ENCODE measurements around the gene DNAH10. TPM values are rescaled to one million over a fixed set of nuclear protein-coding genes. Genes with fewer than 3 reads are reported as not detected.

DNAH10 gene
- total and polyA plus RNA-seq, 2 experiments from 2014 or later: 0.22 to 0.60 TPM

- no peaks in the 10 kb centered on the region for H3K4me1 ChIP-seq (ENCODE audit: insufficient read depth)
- no peak for TF ChIP-seq CTCF (IDR thresholded peaks at IDR 0.05; ENCODE audit: poor library complexity)
- TF ChIP-seq EZH2phosphoT487 (IDR thresholded peaks at IDR 0.05; ENCODE audit: low read depth, severe bottlenecking, unreplicated experiment): no peak
- no peak for TF ChIP-seq EZH2 (IDR thresholded peaks at IDR 0.05; ENCODE audit: borderline replicate concordance)
- no peak overlapping the region for H3K4me3 ChIP-seq
- no peaks in the 10 kb centered on the region for H3K27me3 ChIP-seq
- no peaks in the 10 kb centered on the region for H3K9me2 ChIP-seq (replicated peaks; ENCODE audit: insufficient read depth)
- no peaks in the 10 kb centered on the region for H3K36me3 ChIP-seq (replicated peaks; ENCODE audit: insufficient read depth, low read depth)
- WGBS (ENCODE audit: low lambda C conversion rate, missing lambda C conversion rate): 97% methylated on average over 14 of the region's 14 CpGs
- H4K20me1 ChIP-seq (ENCODE audit: insufficient read depth, poor library complexity, severe bottlenecking): no peaks in the 10 kb centered on the region
- H3K9me3 ChIP-seq (ENCODE audit: low read depth): no peaks in the 10 kb centered on the region
- no peak overlapping the region for H3K4me2 ChIP-seq
- no peak overlapping the region for H3K27ac ChIP-seq
- H3K79me2 ChIP-seq: no peaks in the 10 kb centered on the region
- H2AFZ ChIP-seq: no peak overlapping the region
- no peak for DNase-seq (ENCODE audit: low spot score)
Observed at GRCh38 chr12:123741937-123742572, 20.0 kb upstream of the DNAH10 start.

GRCh38 chr12:123743002-123743401, 19.1 kb upstream of the DNAH10 start:
- Histone ChIP-seq H3K4me2 (no peak overlapping the region), H2AFZ (no peak overlapping the region), H3K9me3 (ENCODE audit: low read depth) (no peaks in the 10 kb centered on the region), H3K9me2 (replicated peaks; ENCODE audit: insufficient read depth) (no peaks in the 10 kb centered on the region), H4K20me1 (ENCODE audit: insufficient read depth, poor library complexity, severe bottlenecking) (no peaks in the 10 kb centered on the region), H3K27me3 (no peaks in the 10 kb centered on the region), H3K4me3 (no peak overlapping the region), H3K36me3 (replicated peaks; ENCODE audit: insufficient read depth, low read depth) (no peaks in the 10 kb centered on the region), H3K27ac (no peak overlapping the region), H3K79me2 (no peaks in the 10 kb centered on the region), H3K4me1 (ENCODE audit: insufficient read depth) (no peaks in the 10 kb centered on the region)
- DNase-seq (ENCODE audit: low spot score): no peak
- no peak for TF ChIP-seq CTCF (IDR thresholded peaks at IDR 0.05; ENCODE audit: poor library complexity)
- no peak for TF ChIP-seq EZH2phosphoT487 (IDR thresholded peaks at IDR 0.05; ENCODE audit: low read depth, severe bottlenecking, unreplicated experiment)
- no peak for TF ChIP-seq EZH2 (IDR thresholded peaks at IDR 0.05; ENCODE audit: borderline replicate concordance)
- 90% methylated on average over 10 of the region's 10 CpGs for WGBS (ENCODE audit: low lambda C conversion rate, missing lambda C conversion rate)

- Histone ChIP-seq H3K27ac (no peak overlapping the region), H3K4me1 (ENCODE audit: insufficient read depth) (no peaks in the 10 kb centered on the region), H3K36me3 (replicated peaks; ENCODE audit: insufficient read depth, low read depth) (no peaks in the 10 kb centered on the region), H3K9me3 (ENCODE audit: low read depth) (no peaks in the 10 kb centered on the region), H3K79me2 (no peaks in the 10 kb centered on the region), H3K27me3 (no peaks in the 10 kb centered on the region), H3K4me2 (no peak overlapping the region), H3K9me2 (replicated peaks; ENCODE audit: insufficient read depth) (no peaks in the 10 kb centered on the region), H4K20me1 (ENCODE audit: insufficient read depth, poor library complexity, severe bottlenecking) (no peaks in the 10 kb centered on the region), H3K4me3 (no peak overlapping the region), H2AFZ (no peak overlapping the region)
- 82% methylated on average over 12 of the region's 12 CpGs for WGBS (ENCODE audit: low lambda C conversion rate, missing lambda C conversion rate)
- no peak for DNase-seq (ENCODE audit: low spot score)
- TF ChIP-seq CTCF (IDR thresholded peaks at IDR 0.05; ENCODE audit: poor library complexity) (no peak), EZH2phosphoT487 (IDR thresholded peaks at IDR 0.05; ENCODE audit: low read depth, severe bottlenecking, unreplicated experiment) (no peak), EZH2 (IDR thresholded peaks at IDR 0.05; ENCODE audit: borderline replicate concordance) (no peak)
Observed at GRCh38 chr12:123744836-123745235, 17.3 kb upstream of the DNAH10 start.
